Measurements from ENCODE around the gene PPP6R3.

GRCh38 chr11:68598816-68599653 lies 138.5 kb downstream of the PPP6R3 start:
- no peak for TF ChIP-seq CTCF (IDR thresholded peaks at IDR 0.05; ENCODE audit: borderline replicate concordance, extremely low read depth, low read length, poor library complexity, severe bottlenecking)
- no peak for TF ChIP-seq EZH2 (IDR thresholded peaks at IDR 0.05; ENCODE audit: borderline replicate concordance, low read depth, low read length, severe bottlenecking)
